Gastroesophageal sphincter (tissue), 3 donors: ENCODE data around the gene SIRPA.

Experiments used
- EP300 ChIP-seq: sonication (generic); formaldehyde crosslinking; IDR thresholded peaks from one replicate; pipeline ENCODE4 v1.6.1; 2017; ENCODE audit warnings: antibody characterized with exemption, mild to moderate bottlenecking
- POLR2A ChIP-seq, 2 donors: fragments of 450-650 bp; IDR thresholded peaks; one replicate each; pipeline ENCODE4 v1.6.1; 2017; ENCODE audit warnings: antibody characterized with exemption in 2 of 2, mild to moderate bottlenecking in 2 of 2, moderate library complexity in 1 of 2
- POLR2AphosphoS5 ChIP-seq: sonication (generic); formaldehyde crosslinking; IDR thresholded peaks from one replicate; pipeline ENCODE4 v1.6.1; 2017; ENCODE audit warnings: antibody characterized with exemption
- TF ChIP-seq, protein P1 (sequence below), 4 experiments: fragments of 200-600 bp in 2 of 4; fragments of 450-650 bp in 2 of 4; sonication (generic) in 1 of 4; IDR thresholded peaks; one replicate each; pipeline ENCODE4 v1.5.1; 2017 to 2019; ENCODE audit warnings: antibody characterized with exemption in 4 of 4, mild to moderate bottlenecking in 2 of 4, moderate library complexity in 2 of 4

DNA sequence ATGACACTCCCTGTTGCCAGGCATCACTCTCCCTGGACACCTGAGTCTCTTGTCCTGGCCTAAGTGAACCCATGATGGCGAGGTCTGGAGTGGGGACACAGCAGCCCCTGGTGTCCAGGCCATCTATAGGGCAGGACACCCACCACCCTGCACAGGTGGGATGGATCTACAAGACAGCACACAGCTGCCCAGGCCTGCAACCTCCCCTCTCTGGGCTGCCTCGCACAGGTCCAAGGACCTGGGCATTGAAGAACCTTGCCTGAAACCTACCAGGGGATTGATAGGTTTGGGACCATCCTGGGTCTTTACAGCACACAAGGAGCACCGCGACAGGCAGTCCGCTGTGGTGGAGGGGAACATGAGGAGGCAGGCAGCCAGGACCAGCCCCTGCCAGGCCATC, 87.5 kb downstream of the SIRPA start:
- TF ChIP-seq EP300 (no peak), POLR2AphosphoS5 (no peak), POLR2A (IDR thresholded peaks at IDR 0.05) (no peak)
- TF ChIP-seq, protein P1, sequence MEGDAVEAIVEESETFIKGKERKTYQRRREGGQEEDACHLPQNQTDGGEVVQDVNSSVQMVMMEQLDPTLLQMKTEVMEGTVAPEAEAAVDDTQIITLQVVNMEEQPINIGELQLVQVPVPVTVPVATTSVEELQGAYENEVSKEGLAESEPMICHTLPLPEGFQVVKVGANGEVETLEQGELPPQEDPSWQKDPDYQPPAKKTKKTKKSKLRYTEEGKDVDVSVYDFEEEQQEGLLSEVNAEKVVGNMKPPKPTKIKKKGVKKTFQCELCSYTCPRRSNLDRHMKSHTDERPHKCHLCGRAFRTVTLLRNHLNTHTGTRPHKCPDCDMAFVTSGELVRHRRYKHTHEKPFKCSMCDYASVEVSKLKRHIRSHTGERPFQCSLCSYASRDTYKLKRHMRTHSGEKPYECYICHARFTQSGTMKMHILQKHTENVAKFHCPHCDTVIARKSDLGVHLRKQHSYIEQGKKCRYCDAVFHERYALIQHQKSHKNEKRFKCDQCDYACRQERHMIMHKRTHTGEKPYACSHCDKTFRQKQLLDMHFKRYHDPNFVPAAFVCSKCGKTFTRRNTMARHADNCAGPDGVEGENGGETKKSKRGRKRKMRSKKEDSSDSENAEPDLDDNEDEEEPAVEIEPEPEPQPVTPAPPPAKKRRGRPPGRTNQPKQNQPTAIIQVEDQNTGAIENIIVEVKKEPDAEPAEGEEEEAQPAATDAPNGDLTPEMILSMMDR (IDR thresholded peaks at IDR 0.05): no peak
